ENCODE results near the gene CPEB4. TPM values are rescaled to one million over a fixed set of nuclear protein-coding genes. Genes with fewer than 3 reads are reported as not detected.
A peak's percentile ranks its signal among the peaks of the same experiment; 100 is the strongest.

Gene CPEB4
- total RNA-seq, 1 experiment from 2014 or later = 8.3 TPM

DNA sequence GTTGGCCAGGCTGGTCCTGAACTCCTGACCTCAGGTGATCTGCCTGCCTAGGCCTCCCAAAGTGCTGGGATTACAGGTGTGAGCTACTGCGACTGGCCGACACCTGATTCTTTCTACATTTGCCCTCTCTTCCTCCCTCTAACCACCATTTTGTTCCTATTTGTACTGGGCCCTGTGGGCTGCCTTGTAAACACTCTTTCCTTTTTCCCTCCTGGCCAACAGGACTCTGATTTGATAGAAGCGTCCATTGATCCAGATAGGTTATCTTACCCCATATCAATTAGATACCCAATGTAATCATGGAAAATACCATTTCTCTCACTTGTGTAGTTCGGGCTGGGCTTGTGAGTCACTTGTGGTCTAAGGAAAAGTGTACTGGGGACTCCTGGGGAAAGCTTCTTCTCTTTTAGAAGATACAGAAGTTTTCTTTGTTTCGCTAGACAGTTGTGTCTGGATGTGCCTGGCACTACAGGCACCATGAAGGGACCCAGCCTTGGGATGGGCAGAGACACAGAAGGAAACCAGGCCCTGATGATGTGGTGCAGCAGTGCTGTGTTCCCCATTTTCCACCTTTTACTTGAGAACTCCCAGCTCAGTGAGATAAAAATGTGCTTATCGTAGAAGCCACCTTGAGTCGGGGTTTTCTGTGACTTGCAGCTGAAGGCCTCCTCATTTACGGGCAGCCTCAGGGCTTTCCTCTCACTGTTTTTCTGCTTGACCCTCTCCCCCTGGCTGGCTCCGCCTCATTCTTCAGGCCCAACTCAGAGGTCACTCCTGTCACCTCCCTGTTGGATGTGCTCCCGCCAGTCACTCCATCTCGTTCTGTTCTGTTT lies 32.8 kb upstream of the CPEB4 start:
- Histone ChIP-seq H3K27me3 (ENCODE audit: control insufficient read depth, insufficient read depth, low read length) (no peaks in the 10 kb centered on the region), H3K4me3 (ENCODE audit: insufficient read depth, low read depth, low read length) (no peak overlapping the region), H3K36me3 (replicated peaks; ENCODE audit: control insufficient read depth, insufficient read depth, low read length) (no peaks in the 10 kb centered on the region)
- DNase-seq = no peak

- DNase-seq = no peak
- Histone ChIP-seq H3K36me3 (replicated peaks; ENCODE audit: control insufficient read depth, insufficient read depth, low read length) (no peaks in the 10 kb centered on the region), H3K4me3 (ENCODE audit: insufficient read depth, low read depth, low read length) (no peak overlapping the region)
Observed at GRCh38 chr5:173855995-173856656, 32.0 kb upstream of the CPEB4 start.

DNA sequence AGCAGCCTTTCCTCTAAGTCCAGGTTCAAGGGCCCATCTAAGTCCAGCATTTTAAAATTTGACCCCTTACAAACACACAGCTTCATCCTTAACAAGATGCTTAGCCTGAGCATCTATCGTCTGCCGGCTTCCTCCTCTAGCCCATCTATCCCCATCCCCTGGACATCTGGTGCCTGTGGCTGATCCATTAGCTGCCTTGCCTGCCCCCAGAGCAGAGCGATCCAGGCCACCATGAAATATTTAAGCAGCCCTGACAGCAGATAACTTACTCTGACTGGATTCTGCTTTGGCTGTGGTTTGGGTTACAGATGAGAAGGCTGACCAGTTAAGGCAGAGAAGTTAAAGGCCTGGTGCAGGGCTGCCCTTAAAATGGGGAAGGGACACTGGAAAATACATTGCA lies 30.9 kb upstream of the CPEB4 start:
- H3K36me3 ChIP-seq (replicated peaks; ENCODE audit: control insufficient read depth, insufficient read depth, low read length) = no peaks in the 10 kb centered on the region
- no peak for DNase-seq
- H3K4me3 ChIP-seq (ENCODE audit: insufficient read depth, low read depth, low read length) = no peak overlapping the region
- no peaks in the 10 kb centered on the region for H3K27me3 ChIP-seq (ENCODE audit: control insufficient read depth, insufficient read depth, low read length)

More at GRCh38 chr5:173855995-173856656, 32.0 kb upstream of the CPEB4 start:
- no peaks in the 10 kb centered on the region for H3K27me3 ChIP-seq (ENCODE audit: control insufficient read depth, insufficient read depth, low read length)

- Histone ChIP-seq H3K4me3 (ENCODE audit: insufficient read depth, low read depth, low read length) (no peak overlapping the region), H3K27me3 (ENCODE audit: control insufficient read depth, insufficient read depth, low read length) (no peaks in the 10 kb centered on the region), H3K36me3 (replicated peaks; ENCODE audit: control insufficient read depth, insufficient read depth, low read length) (no peaks in the 10 kb centered on the region)
- no peak for DNase-seq
Observed at GRCh38 chr5:173858021-173858669, 30.0 kb upstream of the CPEB4 start.

- no peaks in the 10 kb centered on the region for H3K36me3 ChIP-seq (replicated peaks; ENCODE audit: control insufficient read depth, insufficient read depth, low read length)
- no peak overlapping the region for H3K4me3 ChIP-seq (ENCODE audit: insufficient read depth, low read depth, low read length)
- no peaks in the 10 kb centered on the region for H3K27me3 ChIP-seq (ENCODE audit: control insufficient read depth, insufficient read depth, low read length)
- no peak for DNase-seq
Observed at GRCh38 chr5:173858670-173859407, 29.3 kb upstream of the CPEB4 start.

DNA sequence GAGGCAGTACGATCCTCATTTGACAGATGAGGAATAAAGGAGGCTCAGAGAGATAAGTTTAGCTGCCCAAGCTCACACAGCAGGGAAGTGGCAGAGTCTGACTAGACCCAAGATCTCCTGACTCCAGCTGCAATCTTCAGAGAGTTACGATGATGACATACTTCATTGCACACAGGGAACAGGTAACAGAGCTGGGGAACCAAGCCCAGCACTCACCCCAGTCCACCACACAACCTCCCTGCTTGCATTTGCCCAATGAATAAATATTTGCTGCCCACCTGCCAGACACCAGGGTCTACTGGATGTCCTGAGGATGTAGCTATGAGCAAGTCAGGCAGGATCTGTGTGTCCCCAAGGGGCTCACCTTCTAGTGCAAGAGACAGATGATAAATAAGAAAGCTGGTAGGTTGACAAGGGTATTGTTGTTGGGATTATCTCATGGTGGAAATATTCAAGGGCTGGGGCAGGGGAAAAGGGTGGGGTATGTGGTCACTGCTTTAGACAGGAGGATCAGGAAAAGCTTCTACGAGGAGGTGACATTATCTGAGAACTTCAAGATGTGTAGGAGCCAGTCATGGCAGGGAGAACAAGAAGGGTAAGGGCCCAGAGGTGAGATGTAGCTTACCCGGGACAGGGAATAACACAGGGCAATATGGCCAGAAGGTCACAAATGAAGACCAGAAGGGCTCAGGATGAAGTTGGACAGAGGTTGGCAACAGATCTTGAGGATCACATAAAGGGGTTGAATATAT lies 28.6 kb upstream of the CPEB4 start:
- H3K36me3 ChIP-seq (replicated peaks; ENCODE audit: control insufficient read depth, insufficient read depth, low read length) = no peaks in the 10 kb centered on the region
- H3K4me3 ChIP-seq (ENCODE audit: insufficient read depth, low read depth, low read length) = no peak overlapping the region
- DNase-seq = no peak
- no peaks in the 10 kb centered on the region for H3K27me3 ChIP-seq (ENCODE audit: control insufficient read depth, insufficient read depth, low read length)

- Histone ChIP-seq H3K27me3 (ENCODE audit: control insufficient read depth, insufficient read depth, low read length) (no peaks in the 10 kb centered on the region), H3K4me3 (ENCODE audit: insufficient read depth, low read depth, low read length) (no peak overlapping the region), H3K36me3 (replicated peaks; ENCODE audit: control insufficient read depth, insufficient read depth, low read length) (no peaks in the 10 kb centered on the region)
- DNase-seq = no peak
Observed at GRCh38 chr5:173862047-173862477, 26.1 kb upstream of the CPEB4 start.

- H3K4me3 ChIP-seq (ENCODE audit: insufficient read depth, low read depth, low read length) = no peak overlapping the region
- no peaks in the 10 kb centered on the region for H3K27me3 ChIP-seq (ENCODE audit: control insufficient read depth, insufficient read depth, low read length)
- no peak for DNase-seq
- H3K36me3 ChIP-seq (replicated peaks; ENCODE audit: control insufficient read depth, insufficient read depth, low read length) = no peaks in the 10 kb centered on the region
Observed at GRCh38 chr5:173863359-173863758, 24.8 kb upstream of the CPEB4 start.

DNA sequence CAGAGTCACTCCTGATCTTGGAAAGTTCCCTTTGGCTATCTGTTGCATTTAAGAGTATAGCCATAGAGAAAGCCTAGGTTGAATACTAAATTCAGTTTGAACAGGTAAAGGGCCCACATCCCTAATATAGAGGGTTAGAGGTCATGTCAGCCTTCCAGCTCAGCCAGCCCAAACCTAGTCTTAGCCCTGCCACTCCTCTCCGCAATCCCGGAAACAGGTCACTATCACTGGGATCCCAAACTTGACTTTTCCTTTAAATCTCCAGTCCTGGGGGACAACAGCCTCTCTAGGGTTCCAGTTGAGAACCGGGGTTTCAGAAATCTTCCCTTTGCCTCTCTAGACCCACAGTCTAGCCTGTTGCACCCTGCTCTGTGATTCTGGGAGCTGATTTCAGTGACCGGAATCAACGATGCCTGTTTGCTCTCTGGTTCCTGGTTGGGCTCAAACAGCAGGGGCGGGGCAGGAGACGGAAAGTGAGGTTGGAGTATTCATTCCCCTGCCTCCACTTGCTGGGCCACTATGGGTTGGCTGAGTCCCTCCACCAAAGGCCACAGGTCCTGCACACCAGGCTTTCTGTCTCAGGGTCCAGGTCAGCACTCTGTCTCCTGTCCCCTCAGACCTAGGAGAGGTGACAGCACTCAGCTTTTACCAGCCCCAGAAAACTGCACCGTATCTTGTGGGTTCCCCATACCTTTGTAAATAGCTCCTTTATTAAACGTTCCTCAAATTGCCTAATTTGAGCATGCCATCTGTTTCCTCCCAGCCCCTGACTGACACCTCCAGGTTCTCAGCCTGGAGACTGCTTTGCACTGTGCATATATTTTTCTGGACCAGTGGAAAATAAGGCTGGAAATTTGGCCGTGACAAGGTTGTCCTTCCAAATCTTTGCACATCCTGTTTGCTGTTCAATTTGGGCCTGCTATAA lies 23.8 kb upstream of the CPEB4 start:
- no peaks in the 10 kb centered on the region for H3K27me3 ChIP-seq (ENCODE audit: control insufficient read depth, insufficient read depth, low read length)
- no peaks in the 10 kb centered on the region for H3K36me3 ChIP-seq (replicated peaks; ENCODE audit: control insufficient read depth, insufficient read depth, low read length)
- H3K4me3 ChIP-seq (ENCODE audit: insufficient read depth, low read depth, low read length) = no peak overlapping the region
- DNase-seq = peak; percentile 37

DNA sequence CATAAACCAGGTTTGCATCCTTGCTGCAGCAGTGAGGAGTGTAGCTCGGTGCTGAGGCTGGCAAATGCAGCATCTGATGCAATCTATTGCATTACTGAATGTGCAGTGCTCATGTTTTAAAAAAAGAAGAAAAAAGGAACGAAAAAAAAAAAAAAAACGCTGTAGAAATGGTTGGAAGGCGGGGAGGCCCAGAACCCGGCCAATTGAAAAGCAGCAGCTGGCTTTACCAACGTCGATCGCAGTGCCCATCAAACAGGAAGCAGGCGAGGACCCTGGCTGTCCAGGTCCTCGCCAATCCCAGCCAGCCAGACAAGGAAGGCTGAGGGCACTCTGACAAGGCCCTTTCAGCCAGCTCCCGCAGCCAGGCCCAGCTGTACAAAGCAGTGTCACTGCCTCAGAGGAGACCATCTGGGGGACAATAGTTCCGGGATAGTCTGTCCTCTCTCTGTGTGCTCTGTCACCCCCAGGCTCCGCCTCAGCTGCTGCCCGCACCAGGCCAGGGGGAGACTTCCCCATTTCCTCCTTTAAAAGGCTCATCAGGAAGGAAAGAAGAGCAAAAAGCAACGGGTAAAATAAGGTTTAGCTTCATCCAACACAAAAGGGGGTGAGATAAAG lies 21.8 kb upstream of the CPEB4 start:
- DNase-seq = no peak
- H3K27me3 ChIP-seq (ENCODE audit: control insufficient read depth, insufficient read depth, low read length) = no peaks in the 10 kb centered on the region
- no peaks in the 10 kb centered on the region for H3K36me3 ChIP-seq (replicated peaks; ENCODE audit: control insufficient read depth, insufficient read depth, low read length)
- H3K4me3 ChIP-seq (ENCODE audit: insufficient read depth, low read depth, low read length) = no peak overlapping the region

- Histone ChIP-seq H3K36me3 (replicated peaks; ENCODE audit: control insufficient read depth, insufficient read depth, low read length) (no peaks in the 10 kb centered on the region), H3K27me3 (ENCODE audit: control insufficient read depth, insufficient read depth, low read length) (no peaks in the 10 kb centered on the region), H3K4me3 (ENCODE audit: insufficient read depth, low read depth, low read length) (no peak overlapping the region)
- DNase-seq = peak; percentile 42
Observed at GRCh38 chr5:173866858-173867679, 21.1 kb upstream of the CPEB4 start.
